K562 (cell line): ENCODE results near the gene NUCKS1. TPM values are rescaled to one million over a fixed set of nuclear protein-coding genes. Genes with fewer than 3 reads are reported as not detected.

ENCODE experiments used
- ADNP ChIP-seq: fragments of 200-800 bp; sonication (Bioruptor generic); IDR thresholded peaks from 2 replicates; pipeline ENCODE4 v1.6.1; 2016; ENCODE audit warnings: missing genetic modification characterization, missing compliant biosample characterization
- BMI1 ChIP-seq: fragments of 150-350 bp; IDR thresholded peaks from 2 replicates; pipeline ENCODE4 v1.6.1; 2014; ENCODE audit warnings: low read length
- CHD1 ChIP-seq: fragments of 200-600 bp; sonication (generic); IDR thresholded peaks from one replicate; pipeline ENCODE4 v1.6.1; 2012; ENCODE audit warnings: mild to moderate bottlenecking, moderate library complexity, low read length, inconsistent platforms
- E2F5 ChIP-seq: sonication (generic); formaldehyde crosslinking; IDR thresholded peaks from 2 replicates; pipeline ENCODE4 v1.8.0; 2022; ENCODE audit warnings: mild to moderate bottlenecking, missing genetic modification reagents
- ELF2 ChIP-seq: fragments of 250-450 bp; sonication (Bioruptor Pico); IDR thresholded peaks from 2 replicates; pipeline ENCODE4 v1.5.0; 2021; ENCODE audit warnings: mild to moderate bottlenecking
- GTF2A2 ChIP-seq: IDR thresholded peaks from 2 replicates; pipeline ENCODE4 v1.6.1; 2016; ENCODE audit warnings: mild to moderate bottlenecking, missing genetic modification characterization, missing compliant biosample characterization
- HOXB6 ChIP-seq: fragments of 250-450 bp; sonication (Bioruptor Pico); IDR thresholded peaks from 2 replicates; pipeline ENCODE4 v1.5.1; 2022; ENCODE audit warnings: mild to moderate bottlenecking, borderline replicate concordance
- MXI1 ChIP-seq: IDR thresholded peaks from 2 replicates; pipeline ENCODE4 v1.6.1; 2011; ENCODE audit warnings: low read depth, mild to moderate bottlenecking, improper control_type of control experiment, low read length
- NFYB ChIP-seq: IDR thresholded peaks from 2 replicates; pipeline ENCODE4 v1.6.1; 2011; ENCODE audit warnings: mild to moderate bottlenecking, moderate library complexity; ENCODE audit not compliant: insufficient read length; ENCODE audit errors: extremely low read depth
- NR4A1 ChIP-seq, 2 experiments: fragments of 250-450 bp in 1 of 2; fragments of 450-650 bp in 1 of 2; sonication (Bioruptor Pico) in 1 of 2; IDR thresholded peaks; 2 replicates each; pipeline versions ENCODE4 v1.4.0 to v1.6.1; 2016 to 2020; ENCODE audit warnings: mild to moderate bottlenecking in 2 of 2, missing compliant biosample characterization in 1 of 2, missing genetic modification characterization in 1 of 2, moderate library complexity in 1 of 2
- PCBP1 ChIP-seq: fragments of 200-400 bp; formaldehyde crosslinking; IDR thresholded peaks from 2 replicates; pipeline ENCODE4 v1.6.1; 2018; ENCODE audit warnings: mild to moderate bottlenecking, low read depth, low read length; ENCODE audit not compliant: poor library complexity, severe bottlenecking
- RBBP5 ChIP-seq: fragments of 200-600 bp; sonication (generic); IDR thresholded peaks from 2 replicates; pipeline ENCODE4 v1.6.1; 2012; ENCODE audit warnings: borderline replicate concordance, mild to moderate bottlenecking, low read length, control low read depth, inconsistent platforms; ENCODE audit not compliant: insufficient read depth, poor library complexity, severe bottlenecking
- SMARCE1 ChIP-seq: fragments of 450-650 bp; IDR thresholded peaks from 2 replicates; pipeline ENCODE4 v1.7.1; 2016; ENCODE audit warnings: mild to moderate bottlenecking
- ZBTB11 ChIP-seq, 3 experiments: fragments of 200-800 bp in 1 of 3; fragments of 250-450 bp in 1 of 3; fragments of 450-650 bp in 1 of 3; sonication (Bioruptor Pico) in 1 of 3; sonication (Bioruptor generic) in 1 of 3; formaldehyde crosslinking in 1 of 3; IDR thresholded peaks; 2 replicates each; pipeline versions ENCODE4 v1.6.1 to v1.8.0; 2016 to 2022; ENCODE audit warnings: mild to moderate bottlenecking in 2 of 3, missing genetic modification characterization in 2 of 3, missing compliant biosample characterization in 1 of 3, moderate library complexity in 1 of 3
- ZNF224 ChIP-seq: sonication (generic); formaldehyde crosslinking; IDR thresholded peaks from 2 replicates; pipeline ENCODE4 v1.8.0; 2022; ENCODE audit warnings: mild to moderate bottlenecking, missing genetic modification reagents
- ZNF232 ChIP-seq: sonication (generic); formaldehyde crosslinking; IDR thresholded peaks from 2 replicates; pipeline ENCODE4 v1.8.0; 2022; ENCODE audit warnings: mild to moderate bottlenecking, missing genetic modification reagents
- polyA plus RNA-seq, 8 experiments: library from polyadenylated mRNA; depleted of rRNA in 4 of 8; stranded (reverse) in 5 of 8; unstranded in 3 of 8; fragments of >200 nt; fragmentation: Nextera tagmentation in 2 of 8; fragmentation: Illumina TruSeq in 1 of 8; extraction: Ambion mirVana in 2 of 8; extraction: Trizol in 1 of 8; gene quantifications; 2 replicates each; pipeline versions ENCODE4 v1.2.1 to v1.2.3, GENCODE V29; 2011 to 2014; ENCODE audit warnings: inconsistent platforms in 1 of 8, missing spikeins in 1 of 8
- total RNA-seq, 7 experiments: library from RNA; depleted of rRNA in 6 of 7; stranded (reverse); fragments of >200 nt in 6 of 7; fragmentation: Illumina TruSeq in 2 of 7; extraction: Trizol in 2 of 7; gene quantifications; 2 replicates each; pipeline versions ENCODE4 v1.2.1 to v1.2.3, GENCODE V29; 2011 to 2021; ENCODE audit warnings: low replicate concordance in 1 of 7
- TF ChIP-seq, protein P1 (sequence below): sonication (generic); formaldehyde crosslinking; IDR thresholded peaks from 2 replicates; pipeline ENCODE4 v1.8.1; 2023; ENCODE audit warnings: mild to moderate bottlenecking, missing genetic modification reagents
- TF ChIP-seq, protein P2 (sequence below), 2 experiments: IDR thresholded peaks; 2 replicates each; pipeline ENCODE4 v1.6.1; 2011; ENCODE audit warnings: borderline replicate concordance in 1 of 2, control low read depth in 1 of 2, low read depth in 1 of 2, low read length in 1 of 2, mild to moderate bottlenecking in 1 of 2, mixed read lengths in 1 of 2, moderate library complexity in 1 of 2; ENCODE audit not compliant: insufficient read depth in 1 of 2, insufficient read length in 1 of 2, poor library complexity in 1 of 2, severe bottlenecking in 1 of 2; ENCODE audit errors: extremely low read depth in 1 of 2

Gene NUCKS1
- total and polyA plus RNA-seq, 9 of the 15 experiments (the other 6 are each of a cell fraction or from before 2014, with no cell fraction given), result 66.7 to 244 (median 149) TPM

DNA sequence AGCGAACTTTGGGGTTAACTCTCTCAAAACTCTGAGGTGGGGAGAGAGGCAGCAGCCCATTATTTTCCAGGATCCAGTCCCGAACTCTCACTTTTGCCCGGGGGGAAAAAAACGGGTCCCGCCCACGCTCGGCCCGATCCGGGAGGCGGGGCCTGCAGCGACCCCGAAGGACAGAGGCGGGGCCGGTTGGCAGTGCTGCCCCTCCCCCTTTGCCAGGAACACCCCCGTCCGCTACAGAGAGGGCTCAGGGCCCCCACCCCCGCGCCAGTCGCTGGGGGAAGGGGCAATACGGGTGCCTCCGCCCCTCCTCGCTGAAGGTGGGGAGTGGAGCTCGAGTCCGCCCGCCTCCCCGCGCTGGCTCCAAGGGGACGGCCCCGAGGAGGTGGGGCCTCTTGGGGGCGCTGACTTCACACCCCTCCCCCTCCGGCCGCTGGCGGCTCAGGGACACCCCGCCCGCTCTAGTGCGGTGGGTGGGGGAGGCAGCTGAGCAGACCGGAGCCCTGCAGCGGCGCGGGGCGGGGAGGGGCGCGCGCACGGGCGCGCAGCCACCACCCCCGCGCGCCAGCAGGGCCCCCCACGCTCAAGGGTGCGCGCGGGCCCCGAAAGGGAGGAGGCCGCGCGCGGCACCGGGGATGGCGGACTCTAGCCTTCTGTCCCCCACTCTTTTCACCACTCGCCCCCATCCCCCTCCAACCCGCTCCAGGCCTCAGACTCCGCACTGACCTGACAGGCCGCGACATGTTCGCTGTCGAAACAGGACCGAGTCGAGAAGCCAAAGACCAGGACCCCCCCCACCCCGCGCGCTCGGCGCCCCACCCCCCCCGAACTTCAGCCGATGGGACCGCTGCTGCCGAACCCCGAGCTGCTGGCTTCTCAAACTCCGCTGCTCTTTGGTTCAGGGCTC is 496 bp downstream of the NUCKS1 start (continued):
- TF ChIP-seq HOXB6 (CRISPR knock-in tag) (no peak), ZBTB11 (CRISPR knock-in tag; IDR thresholded peaks at IDR 0.05) (peak in 2 of 3 experiments; percentile 11 to 55; a peak in 3 of 6 replicates), CHD1 (peak; percentile 81), GTF2A2 (tag) (no peak), NFYB (no peak), BMI1 (no peak), ADNP (tag) (no peak), ZNF224 (CRISPR knock-in tag) (no peak), E2F5 (CRISPR knock-in tag) (no peak), ZNF232 (CRISPR knock-in tag) (no peak), PCBP1 (peak; percentile 79), MXI1 (no peak; the same call in 1 of the 2 replicates), RBBP5 (peak; percentile 46), SMARCE1 (peak; percentile 67; the same call in 1 of the 2 replicates), NR4A1 (CRISPR knock-in tag; IDR thresholded peaks at IDR 0.05) (0 out of 2 replicates have a peak, but pooled peaks have one; percentile 72), NR4A1 (tag; IDR thresholded peaks at IDR 0.05) (no peak), ELF2 (no peak; the same call in 1 of the 2 replicates)
- TF ChIP-seq, protein P1, sequence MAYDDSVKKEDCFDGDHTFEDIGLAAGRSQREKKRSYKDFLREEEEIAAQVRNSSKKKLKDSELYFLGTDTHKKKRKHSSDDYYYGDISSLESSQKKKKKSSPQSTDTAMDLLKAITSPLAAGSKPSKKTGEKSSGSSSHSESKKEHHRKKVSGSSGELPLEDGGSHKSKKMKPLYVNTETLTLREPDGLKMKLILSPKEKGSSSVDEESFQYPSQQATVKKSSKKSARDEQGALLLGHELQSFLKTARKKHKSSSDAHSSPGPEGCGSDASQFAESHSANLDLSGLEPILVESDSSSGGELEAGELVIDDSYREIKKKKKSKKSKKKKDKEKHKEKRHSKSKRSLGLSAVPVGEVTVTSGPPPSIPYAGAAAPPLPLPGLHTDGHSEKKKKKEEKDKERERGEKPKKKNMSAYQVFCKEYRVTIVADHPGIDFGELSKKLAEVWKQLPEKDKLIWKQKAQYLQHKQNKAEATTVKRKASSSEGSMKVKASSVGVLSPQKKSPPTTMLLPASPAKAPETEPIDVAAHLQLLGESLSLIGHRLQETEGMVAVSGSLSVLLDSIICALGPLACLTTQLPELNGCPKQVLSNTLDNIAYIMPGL, result peak; percentile 31; the same call in 1 of the 2 replicates
- TF ChIP-seq, protein P2, sequence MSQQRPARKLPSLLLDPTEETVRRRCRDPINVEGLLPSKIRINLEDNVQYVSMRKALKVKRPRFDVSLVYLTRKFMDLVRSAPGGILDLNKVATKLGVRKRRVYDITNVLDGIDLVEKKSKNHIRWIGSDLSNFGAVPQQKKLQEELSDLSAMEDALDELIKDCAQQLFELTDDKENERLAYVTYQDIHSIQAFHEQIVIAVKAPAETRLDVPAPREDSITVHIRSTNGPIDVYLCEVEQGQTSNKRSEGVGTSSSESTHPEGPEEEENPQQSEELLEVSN (IDR thresholded peaks at IDR 0.05; ENCODE audit: borderline replicate concordance in 1 of 2, extremely low read depth in 1 of 2, insufficient read depth in 1 of 2, insufficient read length in 1 of 2, low read depth in 1 of 2, low read length in 1 of 2, poor library complexity in 1 of 2, severe bottlenecking in 1 of 2), result peak in 1 of 2 experiments; percentile 79
